WERI-Rb-1 (cell line): ENCODE results near the gene CISD2.

Experiments
- DNase-seq: peaks from one replicate; pipeline ENCODE4 v3.0.0-alpha.2; 2020
- H3K27ac ChIP-seq: fragments of 250-450 bp; sonication (Bioruptor Pico); 2 replicates; pipeline ENCODE4 v1.5.1; 2020; ENCODE audit warnings: mild to moderate bottlenecking, moderate library complexity
- H3K27me3 ChIP-seq: fragments of 250-450 bp; sonication (Bioruptor Pico); 2 replicates; pipeline ENCODE4 v1.5.1; 2021; ENCODE audit warnings: mild to moderate bottlenecking, low read depth, moderate library complexity; ENCODE audit not compliant: insufficient read depth, severe bottlenecking
- H3K36me3 ChIP-seq: fragments of 250-450 bp; sonication (Bioruptor Pico); 2 replicates; pipeline ENCODE4 v1.5.1; 2020; ENCODE audit warnings: mild to moderate bottlenecking, moderate library complexity
- H3K4me3 ChIP-seq: 2 replicates; pipeline ENCODE4 v1.5.1; 2011; ENCODE audit warnings: low read depth, mild to moderate bottlenecking, control low read depth, low read length
- H3K9me3 ChIP-seq: fragments of 250-450 bp; sonication (Bioruptor Pico); 2 replicates; pipeline ENCODE4 v1.5.1; 2021; ENCODE audit warnings: mild to moderate bottlenecking, moderate library complexity; ENCODE audit not compliant: severe bottlenecking
- TF ChIP-seq, protein P1 (sequence below): IDR thresholded peaks from 2 replicates; pipeline ENCODE4 v1.5.1; 2011; ENCODE audit warnings: low read depth, mild to moderate bottlenecking, control low read depth, inconsistent platforms, low read length

The CISD2 gene

DNA sequence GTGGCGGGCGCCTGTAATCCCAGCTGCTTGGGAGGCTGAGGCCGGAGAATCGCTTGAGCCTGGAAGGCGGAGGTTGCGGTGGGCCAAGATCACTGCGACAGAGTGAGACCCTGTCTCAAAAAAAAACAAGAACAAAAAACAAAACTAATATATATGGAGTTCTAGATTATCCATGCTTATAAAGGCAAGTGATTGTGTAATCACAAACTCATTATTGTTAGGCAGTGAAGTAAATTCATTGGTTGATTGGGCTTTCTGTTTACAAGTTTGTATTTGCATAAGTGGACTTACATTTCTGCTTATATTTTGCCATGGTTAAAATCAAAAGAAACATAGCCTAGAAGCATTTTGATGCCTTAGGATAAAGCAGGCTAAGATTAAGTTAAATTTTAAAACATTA, 39.0 kb upstream of the CISD2 start:
- H3K27ac ChIP-seq, result peak overlapping the region; percentile 100; the same call in 1 of the 2 replicates
- no peaks in the 10 kb centered on the region for H3K9me3 ChIP-seq
- H3K4me3 ChIP-seq, result no peak overlapping the region
- H3K27me3 ChIP-seq, result no peaks in the 10 kb centered on the region
- peaks cover 27% of the 10 kb centered on the region for H3K36me3 ChIP-seq
- TF ChIP-seq, protein P1, sequence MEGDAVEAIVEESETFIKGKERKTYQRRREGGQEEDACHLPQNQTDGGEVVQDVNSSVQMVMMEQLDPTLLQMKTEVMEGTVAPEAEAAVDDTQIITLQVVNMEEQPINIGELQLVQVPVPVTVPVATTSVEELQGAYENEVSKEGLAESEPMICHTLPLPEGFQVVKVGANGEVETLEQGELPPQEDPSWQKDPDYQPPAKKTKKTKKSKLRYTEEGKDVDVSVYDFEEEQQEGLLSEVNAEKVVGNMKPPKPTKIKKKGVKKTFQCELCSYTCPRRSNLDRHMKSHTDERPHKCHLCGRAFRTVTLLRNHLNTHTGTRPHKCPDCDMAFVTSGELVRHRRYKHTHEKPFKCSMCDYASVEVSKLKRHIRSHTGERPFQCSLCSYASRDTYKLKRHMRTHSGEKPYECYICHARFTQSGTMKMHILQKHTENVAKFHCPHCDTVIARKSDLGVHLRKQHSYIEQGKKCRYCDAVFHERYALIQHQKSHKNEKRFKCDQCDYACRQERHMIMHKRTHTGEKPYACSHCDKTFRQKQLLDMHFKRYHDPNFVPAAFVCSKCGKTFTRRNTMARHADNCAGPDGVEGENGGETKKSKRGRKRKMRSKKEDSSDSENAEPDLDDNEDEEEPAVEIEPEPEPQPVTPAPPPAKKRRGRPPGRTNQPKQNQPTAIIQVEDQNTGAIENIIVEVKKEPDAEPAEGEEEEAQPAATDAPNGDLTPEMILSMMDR, result no peak
- DNase-seq, result no peak

DNA sequence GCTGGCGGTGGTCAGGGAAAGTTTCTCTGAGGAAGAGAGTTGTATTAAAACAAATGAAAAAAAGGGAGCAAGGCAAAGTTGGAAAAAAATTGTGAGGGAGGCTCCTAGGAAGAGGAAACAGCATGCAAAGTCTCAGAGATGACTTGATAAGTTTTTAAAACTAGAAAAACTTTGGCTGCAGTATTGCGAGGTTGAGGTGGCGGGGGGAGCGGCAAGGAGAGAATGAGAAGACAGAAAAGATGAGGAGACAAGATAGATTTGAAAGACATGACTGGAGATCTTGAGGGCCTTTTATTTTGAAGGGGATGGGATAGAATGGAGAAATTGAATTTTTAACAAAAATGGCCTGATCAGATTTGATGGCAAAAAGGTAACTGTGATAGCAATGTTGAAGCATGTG, 36.7 kb upstream of the CISD2 start:
- H3K36me3 ChIP-seq, result peaks cover 4% of the 10 kb centered on the region
- no peaks in the 10 kb centered on the region for H3K27me3 ChIP-seq
- TF ChIP-seq, protein P1, result no peak
- no peak overlapping the region for H3K4me3 ChIP-seq
- H3K9me3 ChIP-seq, result no peaks in the 10 kb centered on the region
- no peak for DNase-seq
- H3K27ac ChIP-seq, result no peak overlapping the region

GRCh38 chr4:102832667-102833066, 36.1 kb upstream of the CISD2 start:
- H3K9me3 ChIP-seq, result no peaks in the 10 kb centered on the region
- DNase-seq, result no peak
- no peaks in the 10 kb centered on the region for H3K36me3 ChIP-seq
- TF ChIP-seq, protein P1, result no peak
- H3K4me3 ChIP-seq, result no peak overlapping the region
- H3K27ac ChIP-seq, result no peak overlapping the region
- H3K27me3 ChIP-seq, result no peaks in the 10 kb centered on the region

DNA sequence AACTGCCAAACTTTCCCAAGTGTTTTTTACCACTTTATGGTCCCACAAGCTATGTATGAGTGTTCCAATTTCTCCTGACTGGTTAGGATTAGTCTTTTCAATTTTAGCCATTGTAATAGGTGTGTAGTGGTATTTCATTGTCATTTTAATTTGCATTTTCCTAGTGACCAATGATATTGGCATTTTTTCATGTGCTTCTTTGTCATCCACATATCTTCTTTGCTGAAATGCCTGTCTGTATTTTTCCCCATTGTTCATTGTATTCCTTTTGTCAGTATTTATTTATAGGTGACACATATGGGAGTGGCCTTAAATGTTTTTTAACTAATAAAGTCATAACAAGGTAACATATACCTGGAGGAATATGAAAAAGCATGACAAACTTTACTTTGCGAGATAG, 32.2 kb upstream of the CISD2 start:
- TF ChIP-seq, protein P1, result no peak
- no peaks in the 10 kb centered on the region for H3K9me3 ChIP-seq
- no peak for DNase-seq
- H3K27me3 ChIP-seq, result no peaks in the 10 kb centered on the region
- no peak overlapping the region for H3K27ac ChIP-seq
- H3K36me3 ChIP-seq, result peaks cover 4% of the 10 kb centered on the region; the same call in 1 of the 2 replicates
- H3K4me3 ChIP-seq, result no peak overlapping the region

- Histone ChIP-seq H3K4me3 (no peak overlapping the region), H3K27me3 (no peaks in the 10 kb centered on the region), H3K27ac (no peak overlapping the region), H3K9me3 (no peaks in the 10 kb centered on the region), H3K36me3 (peaks cover 4% of the 10 kb centered on the region; the same call in 1 of the 2 replicates)
- TF ChIP-seq, protein P1, result no peak
- no peak for DNase-seq
Measured at GRCh38 chr4:102842367-102842766, 26.4 kb upstream of the CISD2 start.

DNA sequence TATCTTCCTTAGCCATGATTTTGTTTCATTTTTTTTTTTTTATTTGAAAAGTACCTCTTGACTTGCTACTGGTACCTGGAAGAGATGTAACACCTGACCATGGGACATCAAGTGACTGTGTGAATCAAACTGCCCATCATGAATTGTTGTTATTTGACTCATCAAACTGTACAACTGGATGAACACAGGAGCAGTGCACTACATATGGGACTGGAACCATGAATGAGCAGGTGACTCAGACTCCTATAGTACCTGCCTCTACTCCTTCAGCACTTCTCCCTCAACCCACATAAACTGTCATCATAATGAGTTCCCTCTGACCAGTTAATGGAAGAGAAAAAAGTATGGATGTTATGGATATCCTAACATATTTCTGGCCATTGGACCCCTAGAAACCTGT, 25.5 kb upstream of the CISD2 start:
- no peak overlapping the region for H3K27ac ChIP-seq
- no peaks in the 10 kb centered on the region for H3K9me3 ChIP-seq
- H3K27me3 ChIP-seq, result no peaks in the 10 kb centered on the region
- H3K36me3 ChIP-seq, result peaks cover 4% of the 10 kb centered on the region; the same call in 1 of the 2 replicates
- TF ChIP-seq, protein P1, result no peak
- no peak for DNase-seq
- H3K4me3 ChIP-seq, result no peak overlapping the region
